Measurements from ENCODE around the gene CLDN2.
"Not testable (repeated sequence)": the region's sequence is repeated elsewhere in the genome, so short reads cannot be mapped to it uniquely, and the experiment has no call there.

Gene CLDN2

DNA sequence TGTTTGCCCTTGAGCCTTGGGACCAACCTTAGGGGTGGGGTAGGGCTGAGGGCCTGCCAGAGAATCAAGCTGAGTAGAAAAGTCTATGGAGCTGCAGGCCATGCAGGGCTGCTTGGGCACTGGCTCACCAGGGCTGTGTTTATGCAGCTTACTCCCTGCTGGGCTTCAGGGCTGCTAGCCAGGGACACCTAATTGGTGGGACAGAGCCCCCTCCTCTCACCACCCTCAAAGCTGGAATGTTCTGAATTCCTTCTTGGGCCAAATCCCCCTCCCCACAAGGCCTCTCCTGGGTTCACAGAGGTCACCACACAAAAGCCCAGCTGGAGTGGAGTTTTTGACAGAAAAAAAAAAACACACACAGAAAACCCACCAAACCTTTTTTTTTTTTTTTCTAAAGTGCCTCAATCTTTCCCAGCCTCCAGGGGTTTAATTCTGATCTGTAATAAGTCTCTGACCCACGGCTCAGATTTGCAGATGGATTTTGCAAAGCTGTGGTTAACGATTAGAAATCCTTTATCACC lies at the start of gene CLDN2:
Gene CLDN2 (plus strand): TSS at position 471 of the 521 bp plus-strand sequence. CDS start 7,827 bp downstream, outside the sequence.
- FAIRE-seq = no peak

GRCh38 chrX:106872796-106873195 lies 47.4 kb upstream of the CLDN2 start:
- not testable (repeated sequence) for FAIRE-seq

- FAIRE-seq = peak; percentile 91
Measured at GRCh38 chrX:106874075-106874474, 46.1 kb upstream of the CLDN2 start.

DNA sequence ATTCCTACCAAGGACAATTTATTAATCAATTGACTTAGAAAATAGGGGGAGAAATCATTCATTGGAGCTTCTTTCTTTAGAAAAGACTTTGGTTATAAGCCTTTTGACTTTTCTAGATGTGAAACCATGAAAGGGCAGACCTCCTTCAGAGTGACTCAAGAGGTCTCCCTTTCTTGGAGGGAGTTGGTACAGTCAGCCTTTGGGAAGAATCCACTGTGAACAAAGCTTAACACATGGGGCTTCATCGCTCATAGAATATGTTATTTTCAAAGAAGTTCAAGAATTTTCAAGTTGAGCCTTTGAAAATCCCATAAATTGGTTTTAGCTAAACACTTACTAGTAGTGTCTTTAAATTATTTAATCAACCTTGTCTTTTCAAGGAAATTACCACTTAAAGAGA lies 45.1 kb upstream of the CLDN2 start:
- no peak for FAIRE-seq

DNA sequence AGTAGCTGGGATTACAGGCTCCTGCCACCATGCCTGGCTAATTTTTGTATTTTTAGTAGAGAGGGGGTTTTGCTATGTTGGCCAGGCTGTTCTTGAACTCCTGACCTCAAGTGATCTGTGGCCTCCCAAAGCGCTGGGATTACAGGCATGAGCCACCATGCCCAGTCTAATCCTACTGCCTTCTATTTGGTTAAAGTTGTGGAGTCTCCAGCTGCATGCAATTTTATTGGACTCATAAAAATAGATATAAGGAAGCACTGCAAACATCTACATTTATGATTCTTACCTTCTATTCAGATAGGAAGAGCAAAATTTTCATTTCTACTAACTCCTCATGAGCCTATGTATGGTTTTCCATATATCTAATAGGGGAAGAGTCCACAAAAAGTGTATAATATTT lies 30.7 kb upstream of the CLDN2 start:
- no peak for FAIRE-seq

DNA sequence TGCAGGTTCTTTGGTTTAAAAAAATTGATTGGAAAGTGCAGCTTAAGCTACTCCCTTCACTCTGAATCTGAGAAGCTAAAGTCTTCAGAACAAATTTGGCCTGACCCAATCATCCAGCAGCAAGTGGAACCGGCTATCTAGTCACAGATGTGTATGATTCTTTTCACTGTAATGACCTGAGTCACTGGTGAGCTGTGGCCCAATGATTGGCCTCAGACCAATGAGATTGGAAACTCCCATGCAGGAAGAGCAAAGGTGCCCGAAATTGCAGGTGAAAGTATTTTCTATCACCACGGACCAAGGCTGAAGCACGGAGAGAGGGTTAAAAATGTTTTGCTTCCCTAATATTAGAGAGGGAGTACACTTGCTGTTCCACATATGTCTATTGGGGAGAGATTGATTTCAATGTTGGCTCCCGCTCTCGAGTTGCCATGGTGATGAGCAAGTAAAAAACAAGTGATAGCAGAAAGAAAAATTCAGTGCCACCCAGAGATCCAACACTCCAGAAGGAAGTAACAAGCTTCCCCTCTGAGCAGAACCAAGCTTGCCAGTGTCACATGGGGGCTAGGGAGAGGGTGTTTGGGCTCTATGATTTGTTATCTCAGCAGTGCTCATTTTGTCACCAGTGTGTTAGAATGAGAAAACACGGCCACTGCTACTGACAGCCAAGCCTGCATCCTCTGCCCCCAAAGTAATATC lies 28.3 kb upstream of the CLDN2 start:
- no peak for FAIRE-seq

- peak; percentile 69 for FAIRE-seq
Measured at GRCh38 chrX:106894392-106894909, 25.8 kb upstream of the CLDN2 start.

DNA sequence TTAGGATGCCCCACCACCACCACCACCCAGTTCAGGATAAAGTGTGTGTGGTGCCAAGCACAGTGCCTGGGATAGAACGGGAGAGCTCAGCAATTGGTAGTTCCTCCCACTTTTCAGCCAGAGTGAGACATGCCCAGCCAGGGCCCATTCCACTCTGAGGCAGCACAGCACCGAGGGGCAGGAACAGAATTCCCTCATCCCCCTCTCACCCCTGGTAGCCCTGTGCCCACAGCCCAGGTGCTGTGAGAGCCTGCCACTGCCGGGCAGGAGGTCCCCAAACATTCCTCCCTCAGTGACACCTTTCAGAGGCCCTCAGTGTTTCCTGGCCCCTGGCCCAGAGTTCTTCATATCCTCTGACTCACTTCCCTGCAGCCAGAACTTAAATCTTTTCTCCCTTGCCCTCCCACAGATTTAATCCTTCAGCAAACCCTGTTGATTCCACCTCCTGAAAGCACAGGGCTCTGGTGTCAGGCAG lies 25.2 kb upstream of the CLDN2 start:
- no peak for FAIRE-seq

- FAIRE-seq = no peak
Measured at GRCh38 chrX:106897259-106897658, 22.9 kb upstream of the CLDN2 start.

DNA sequence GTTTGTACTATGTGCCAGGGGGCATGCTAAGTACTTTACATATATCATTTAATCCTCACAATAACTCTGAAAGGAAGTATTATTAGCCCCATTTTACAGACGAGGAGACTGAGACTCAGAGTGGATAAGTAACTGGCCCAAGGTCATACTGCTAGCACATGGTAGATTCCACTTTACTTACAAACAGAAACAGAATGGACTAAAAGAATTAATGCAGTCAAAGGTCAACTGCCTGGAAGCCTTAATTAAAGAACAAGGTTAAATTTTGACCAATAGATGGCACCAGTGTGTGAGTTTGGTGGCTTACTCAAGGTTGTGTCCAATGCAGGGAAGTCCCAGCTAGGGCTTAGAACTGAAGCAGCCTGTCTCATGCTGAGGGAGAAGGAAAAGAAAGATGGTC lies 21.7 kb upstream of the CLDN2 start:
- FAIRE-seq = no peak

DNA sequence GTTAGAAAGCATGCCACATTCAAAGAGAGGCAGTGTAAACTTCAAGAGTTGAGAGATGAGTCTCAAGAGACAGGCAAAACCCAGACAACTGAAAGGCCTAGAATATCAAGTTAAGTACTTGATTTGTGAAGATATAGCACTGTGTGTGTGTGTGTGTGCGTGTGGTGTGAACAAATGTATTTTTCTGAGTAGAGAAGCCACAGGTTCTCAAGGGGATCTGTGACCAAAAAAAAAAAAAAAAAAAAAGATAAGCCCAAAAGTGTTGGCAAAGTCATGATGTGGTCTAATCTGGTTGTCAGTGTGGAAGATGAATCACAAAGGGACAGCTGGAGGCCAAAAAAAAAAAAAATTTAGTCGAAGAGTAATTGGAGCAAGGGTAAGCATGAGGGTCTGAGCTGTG lies 20.9 kb upstream of the CLDN2 start:
- FAIRE-seq = no peak

DNA sequence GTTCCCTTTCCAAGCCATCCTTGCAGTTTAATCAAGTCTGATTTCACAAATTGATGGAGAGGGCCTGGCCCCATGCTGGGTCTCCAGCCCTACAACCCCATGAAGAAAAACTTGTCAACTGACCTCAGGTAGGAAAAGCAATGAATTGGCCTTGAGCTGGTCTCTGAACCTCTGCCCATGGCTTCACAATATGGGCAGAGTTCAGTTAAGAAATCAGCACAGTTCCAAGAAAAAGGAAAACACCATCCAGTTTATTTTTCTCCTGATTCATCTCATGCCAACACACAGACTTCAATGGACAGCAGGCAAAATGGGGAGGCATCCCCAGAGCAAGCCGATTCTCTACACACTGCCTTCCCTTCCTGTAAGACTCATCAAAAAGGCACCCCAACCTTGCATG lies 20.4 kb upstream of the CLDN2 start:
- no peak for FAIRE-seq

GRCh38 chrX:106901341-106901740 lies 18.9 kb upstream of the CLDN2 start:
- no peak for FAIRE-seq

DNA sequence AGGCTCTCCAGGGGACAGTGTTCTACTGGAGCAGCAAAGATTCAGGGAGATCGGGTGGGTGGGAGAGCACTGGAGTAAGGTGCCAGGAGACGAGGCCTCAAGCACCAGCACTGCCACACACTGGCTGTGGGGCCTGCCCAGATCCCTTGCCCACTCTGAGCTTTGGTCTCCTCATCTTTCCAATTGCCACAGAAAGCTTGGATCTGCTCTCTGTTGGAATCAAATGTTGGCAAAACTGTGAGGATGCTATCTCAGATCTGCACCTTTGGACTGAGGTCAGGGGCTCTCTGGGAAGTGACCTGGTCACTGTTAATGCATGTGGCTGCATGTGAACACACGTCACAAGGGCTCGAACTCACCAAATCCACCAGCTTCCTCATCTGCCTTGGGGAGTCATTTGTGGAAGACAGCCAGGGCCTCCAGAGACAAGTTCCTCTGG lies 18.4 kb upstream of the CLDN2 start:
- FAIRE-seq = no peak

- FAIRE-seq = no peak
Measured at GRCh38 chrX:106902684-106903083, 17.5 kb upstream of the CLDN2 start.

GRCh38 chrX:106903291-106903824 lies 16.8 kb upstream of the CLDN2 start, which contains the start of gene RIPPLY1:
RIPPLY1 (minus strand) TSS chrX:106903341; CDS start chrX:106903287, 54 bp downstream.
- FAIRE-seq = no peak

DNA sequence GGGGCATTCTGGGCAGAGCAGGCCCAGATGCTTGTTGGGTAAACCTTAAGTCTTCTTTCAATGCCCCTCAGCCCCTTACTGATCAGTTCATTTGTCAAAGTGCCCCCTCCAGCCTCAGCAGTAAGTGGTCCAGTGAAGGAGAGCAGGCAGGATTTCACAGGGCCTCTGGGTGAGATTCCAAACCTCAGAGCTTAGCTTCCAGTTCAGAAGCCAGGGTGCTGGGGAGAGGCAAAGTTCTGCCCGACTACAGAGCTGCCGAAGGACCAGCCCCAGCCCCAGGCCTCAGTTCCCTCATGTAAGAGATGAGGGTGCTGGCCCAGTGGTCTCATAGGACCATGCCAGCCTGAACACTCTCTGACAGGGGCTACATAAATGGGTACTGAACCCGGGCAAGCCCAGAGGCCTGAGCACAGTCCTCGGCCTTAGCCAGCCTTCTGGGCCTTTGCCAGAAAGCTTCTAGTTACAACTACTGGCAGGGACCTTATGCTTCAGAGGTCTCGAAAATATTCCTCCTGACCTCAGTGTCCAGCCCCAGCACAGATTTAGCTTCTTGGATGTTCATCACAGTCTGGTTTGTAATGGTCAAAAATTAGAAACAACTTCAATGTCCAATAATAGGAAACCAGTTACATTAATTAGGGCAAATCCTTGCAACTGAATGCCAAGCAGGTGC lies 16.2 kb upstream of the CLDN2 start:
- FAIRE-seq = no peak

- no peak for FAIRE-seq
Measured at GRCh38 chrX:106905064-106905708, 15.0 kb upstream of the CLDN2 start.

GRCh38 chrX:106906361-106906760 lies 13.8 kb upstream of the CLDN2 start:
- FAIRE-seq = no peak

DNA sequence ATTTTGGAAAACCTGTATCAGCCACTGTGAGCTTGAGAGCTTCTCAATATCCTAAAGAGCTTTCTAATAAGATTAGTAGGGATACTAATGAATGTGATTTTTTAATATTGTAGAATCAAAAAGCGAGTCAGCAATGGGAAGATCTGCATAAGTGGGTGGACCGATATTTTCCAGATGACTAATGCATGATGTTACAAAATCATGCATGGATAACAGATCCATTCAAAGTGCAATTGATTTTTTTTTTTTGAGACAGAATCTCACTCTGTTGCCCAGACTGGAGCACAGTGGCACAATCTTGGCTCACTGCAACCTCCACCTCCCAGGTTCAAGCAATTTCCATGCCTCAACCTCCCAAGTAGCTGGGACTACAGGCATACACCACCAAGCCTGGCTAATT lies 7.3 kb upstream of the CLDN2 start:
- FAIRE-seq = no peak

DNA sequence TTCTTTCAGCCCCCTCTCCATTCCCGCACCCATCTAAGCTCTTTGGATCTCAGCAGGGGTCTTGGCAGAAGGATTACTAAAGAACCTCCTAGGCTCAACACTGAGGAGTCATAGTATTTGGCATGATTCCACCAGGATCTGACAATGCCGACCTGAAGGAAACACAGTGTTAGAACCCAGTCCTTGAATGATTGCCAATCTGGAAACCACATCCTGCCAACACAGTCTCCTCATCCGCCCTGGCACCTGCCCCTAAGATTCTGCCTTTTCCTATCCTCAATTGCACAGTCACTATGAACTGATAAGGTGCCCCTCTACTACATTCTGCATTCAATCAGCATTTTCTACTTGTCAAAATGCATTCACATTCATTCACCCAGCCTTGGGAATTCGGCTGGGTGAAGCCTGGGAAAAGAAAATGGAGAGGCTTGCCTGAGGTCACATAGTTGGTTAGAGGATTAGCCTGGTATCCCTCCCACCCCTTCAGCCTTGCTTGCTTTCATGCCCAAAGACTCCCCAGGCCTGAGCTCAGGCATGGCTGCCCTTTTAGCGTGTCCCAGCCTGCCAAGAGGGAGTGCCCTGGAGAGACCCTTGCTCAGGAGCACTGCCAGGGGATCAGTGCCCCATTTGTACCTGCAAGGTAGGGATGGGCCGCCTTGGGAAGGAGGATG lies 2.2 kb upstream of the CLDN2 start:
- FAIRE-seq = no peak

DNA sequence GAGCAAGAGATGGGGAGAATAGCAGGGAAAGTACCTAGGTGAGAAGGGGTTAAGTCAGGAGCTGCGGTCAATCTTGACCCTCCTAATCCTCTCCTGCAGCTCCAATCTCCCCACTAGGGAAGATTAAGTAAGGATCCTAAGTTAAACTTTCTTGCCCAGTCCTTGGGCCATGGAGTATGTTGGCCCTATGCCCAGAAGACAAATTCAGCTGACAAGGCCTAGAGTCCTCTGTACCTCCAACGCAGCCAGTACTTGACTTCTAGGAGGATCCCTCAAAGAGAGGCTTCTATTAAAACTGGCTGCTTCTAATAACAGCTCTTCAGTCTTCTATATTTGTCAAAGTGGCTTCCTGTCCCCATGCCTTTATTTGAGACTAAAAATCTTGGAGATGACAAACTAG lies 1.4 kb downstream of the CLDN2 start:
- FAIRE-seq = no peak

- no peak for FAIRE-seq
Measured at GRCh38 chrX:106927023-106927422, 6.8 kb downstream of the CLDN2 start.

Data from G401.6 (cell line).